ENCODE results near the gene RNASEH1.
"Not testable (repeated sequence)": the region's sequence is repeated elsewhere in the genome, so short reads cannot be mapped to it uniquely, and the experiment has no call there.

The RNASEH1 gene

GRCh38 chr2:3569656-3570055 is 11.5 kb upstream of the RNASEH1 start:
- H3K4me3 ChIP-seq, H3K27ac ChIP-seq: not testable (repeated sequence)

- Histone ChIP-seq H3K27ac (no peak overlapping the region), H3K4me3 (no peak overlapping the region)
These were observed 8.7 kb upstream of the RNASEH1 start for GRCh38 chr2:3566806-3567205.

- H3K4me3 ChIP-seq: no peak overlapping the region
- H3K27ac ChIP-seq: no peak overlapping the region
These were observed 7.0 kb upstream of the RNASEH1 start for GRCh38 chr2:3565117-3565516.

- Histone ChIP-seq H3K4me3 (no peak overlapping the region), H3K27ac (no peak overlapping the region)
These were observed 5.4 kb upstream of the RNASEH1 start for GRCh38 chr2:3563521-3563976.

- Histone ChIP-seq H3K27ac (peak overlapping the region; percentile 60 to 99 (median 94)), H3K4me3 (peak overlapping the region; percentile 80 to 99 (median 95))
These were observed 411 bp downstream of the RNASEH1 start for GRCh38 chr2:3557639-3558204.

- Histone ChIP-seq H3K27ac (no peak overlapping the region), H3K4me3 (no peak overlapping the region)
These were observed 4.2 kb downstream of the RNASEH1 start for GRCh38 chr2:3553946-3554345.

GRCh38 chr2:3547915-3548314 is 10.2 kb downstream of the RNASEH1 start:
- Histone ChIP-seq H3K4me3 (no peak overlapping the region), H3K27ac (no peak overlapping the region)

GRCh38 chr2:3545788-3546478 is 12.2 kb downstream of the RNASEH1 start:
- no peak overlapping the region for H3K27ac ChIP-seq

GRCh38 chr2:3543023-3543683 is 15.0 kb downstream of the RNASEH1 start:
- Histone ChIP-seq H3K4me3 (no peak overlapping the region), H3K27ac (no peak overlapping the region)

More at GRCh38 chr2:3545788-3546478, 12.2 kb downstream of the RNASEH1 start:
- no peak overlapping the region for H3K4me3 ChIP-seq

GRCh38 chr2:3542107-3542506 is 16.0 kb downstream of the RNASEH1 start:
- Histone ChIP-seq H3K27ac (no peak overlapping the region), H3K4me3 (no peak overlapping the region)

GRCh38 chr2:3539836-3540235 is 18.3 kb downstream of the RNASEH1 start:
- no peak overlapping the region for H3K27ac ChIP-seq
- H3K4me3 ChIP-seq: no peak overlapping the region

GRCh38 chr2:3536682-3537632 is 21.2 kb downstream of the RNASEH1 start:
- Histone ChIP-seq H3K4me3 (peak overlapping the region; percentile 1 to 42 (median 13)), H3K27ac (peak overlapping the region in 20 of 21 experiments; percentile 69 to 94 (median 84))

GRCh38 chr2:3535794-3536681 is 22.1 kb downstream of the RNASEH1 start:
- peak overlapping the region in 20 of 21 experiments; percentile 69 to 94 (median 84) for H3K27ac ChIP-seq
- peak overlapping the region; percentile 1 to 42 (median 13) for H3K4me3 ChIP-seq

GRCh38 chr2:3535467-3535793 is 22.7 kb downstream of the RNASEH1 start:
- peak overlapping the region in 3 of 7 experiments; percentile 13 to 42 (median 34) for H3K4me3 ChIP-seq

GRCh38 chr2:3534251-3534814 is 23.8 kb downstream of the RNASEH1 start:
- Histone ChIP-seq H3K4me3 (no peak overlapping the region), H3K27ac (no peak overlapping the region)

More at GRCh38 chr2:3535467-3535793, 22.7 kb downstream of the RNASEH1 start:
- H3K27ac ChIP-seq: peak overlapping the region in 20 of 21 experiments; percentile 69 to 94 (median 84)

GRCh38 chr2:3533836-3534235 is 24.3 kb downstream of the RNASEH1 start:
- peak overlapping the region in 1 of 21 experiments; percentile 11 for H3K27ac ChIP-seq

GRCh38 chr2:3532941-3533340 is 25.2 kb downstream of the RNASEH1 start:
- no peak overlapping the region for H3K4me3 ChIP-seq
- no peak overlapping the region for H3K27ac ChIP-seq

More at GRCh38 chr2:3533836-3534235, 24.3 kb downstream of the RNASEH1 start:
- no peak overlapping the region for H3K4me3 ChIP-seq

GRCh38 chr2:3529316-3530025 is 28.7 kb downstream of the RNASEH1 start:
- Histone ChIP-seq H3K27ac (no peak overlapping the region), H3K4me3 (no peak overlapping the region)
